Natural killer cell (primary cell): ENCODE results near the gene SECISBP2. TPM values are rescaled to one million over a fixed set of nuclear protein-coding genes. Genes with fewer than 3 reads are reported as not detected.
A peak's percentile ranks its signal among the peaks of the same experiment; 100 is the strongest.

Source experiments
- ATAC-seq, 3 donors: fragments of 150-1000 bp in 2 of 3; fragments of 200-7000 bp in 1 of 3; cut with Tn5 transposase; 1 replicate in 1 of 3; 2 replicates in 2 of 3; pipeline ENCODE4 v1.10.0; 2021; ENCODE audit warnings: mild to moderate bottlenecking in 2 of 3, moderate library complexity in 2 of 3
- DNase-seq, 2 donors: peaks; one replicate each; pipeline versions ENCODE4 v3.0.0 to v3.0.0-alpha.2; 2013 to 2021; ENCODE audit warnings: mixed read lengths in 1 of 2
- H3K27ac ChIP-seq: one replicate; pipeline ENCODE4 v1.5.1; 2013; ENCODE audit warnings: mild to moderate bottlenecking, low read length
- H3K27me3 ChIP-seq: one replicate; pipeline ENCODE4 v1.6.1; 2013; ENCODE audit warnings: low read length; ENCODE audit not compliant: control insufficient read depth, insufficient read depth
- H3K36me3 ChIP-seq: one replicate; pipeline ENCODE4 v1.6.1; 2013; ENCODE audit warnings: low read length; ENCODE audit not compliant: control insufficient read depth, insufficient read depth
- H3K4me1 ChIP-seq: one replicate; pipeline ENCODE4 v1.6.1; 2013; ENCODE audit warnings: low read length; ENCODE audit not compliant: control insufficient read depth, insufficient read depth
- H3K4me3 ChIP-seq: one replicate; pipeline ENCODE4 v1.5.1; 2013; ENCODE audit warnings: low read length
- H3K9me3 ChIP-seq: one replicate; pipeline ENCODE4 v1.6.1; 2013; ENCODE audit warnings: low read length; ENCODE audit not compliant: control insufficient read depth, insufficient read depth
- H3K27ac Mint-ChIP-seq, 2 donors: one replicate each; pipeline ENCODE4 v1.8.0; 2022; ENCODE audit warnings: mild to moderate bottlenecking in 2 of 2, mixed read lengths in 2 of 2, moderate library complexity in 1 of 2
- H3K27me3 Mint-ChIP-seq, 2 donors: one replicate each; pipeline ENCODE4 v1.8.0; 2022; ENCODE audit warnings: low read depth in 2 of 2, mixed read lengths in 2 of 2
- H3K36me3 Mint-ChIP-seq: one replicate; pipeline ENCODE4 v1.8.0; 2022; ENCODE audit warnings: mixed read lengths
- H3K4me1 Mint-ChIP-seq, 2 donors: one replicate each; pipeline ENCODE4 v1.8.0; 2022; ENCODE audit warnings: mixed read lengths in 2 of 2
- H3K4me3 Mint-ChIP-seq: one replicate; pipeline ENCODE4 v1.8.0; 2022; ENCODE audit warnings: mild to moderate bottlenecking, moderate library complexity, mixed read lengths
- H3K9me3 Mint-ChIP-seq, 2 donors: one replicate each; pipeline ENCODE4 v1.8.0; 2022; ENCODE audit warnings: mixed read lengths in 2 of 2
- WGBS: methylation state at CpG from one replicate; pipeline ENCODE4 v1.1.7; 2013; ENCODE audit warnings: missing lambda C conversion rate; ENCODE audit not compliant: insufficient coverage; 5-methylcytosine and 5-hydroxymethylcytosine counted together
- intact Hi-C: fragments of 100-400 bp; cut with micrococcal nuclease; formaldehyde crosslinking; loops from one replicate; pipeline ENCODE4 v1.14.2; 2022
- total RNA-seq, 4 donors: library from RNA; stranded (reverse); fragments of 120-200 nt in 1 of 4; gene quantifications; one replicate each; pipeline versions ENCODE4 v1.2.3 to v1.2.4, GENCODE V29; 2013 to 2022
- TF ChIP-seq, protein P1 (sequence below): fragments of 200-600 bp; IDR thresholded peaks from one replicate; pipeline ENCODE4 v1.8.0; 2022; ENCODE audit warnings: antibody characterized with exemption

The SECISBP2 gene
- total RNA-seq, 3 donors from 2014 or later (not counting 1 experiment from before 2014, with no cell fraction given), result 79.5 to 95.8 (median 88.7) TPM

DNA sequence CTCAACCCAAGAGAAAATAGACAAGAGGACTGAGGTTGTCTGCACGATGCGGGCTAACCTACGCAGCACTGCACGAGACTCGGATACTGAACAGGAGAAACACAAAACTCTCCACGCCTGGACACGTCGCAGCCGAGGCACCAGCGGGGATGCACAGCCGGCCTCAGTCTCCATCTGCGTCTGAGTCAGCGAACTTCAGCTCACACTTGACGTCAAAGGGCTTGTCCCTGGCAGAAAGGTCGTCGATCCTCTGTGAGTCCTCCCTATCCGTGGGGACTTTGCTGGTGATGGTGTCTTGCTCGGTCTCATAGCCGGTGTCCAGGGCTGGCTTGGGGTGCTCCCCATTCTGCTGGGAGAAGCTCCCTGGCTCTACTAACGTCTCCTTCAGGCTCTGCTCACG, 60.2 kb downstream of the SECISBP2 start:
- Mint-ChIP-seq H3K4me1 (peaks cover 40 to 43% of the 10 kb centered on the region in 2 donors), H3K27ac (peak overlapping the region in 1 of 2 donors; percentile 82), H3K9me3 (no peaks in the 10 kb centered on the region), H3K4me3 (no peak overlapping the region), H3K27me3 (no peaks in the 10 kb centered on the region), H3K36me3 (peaks cover 25% of the 10 kb centered on the region)
- peaks cover 63% of the 10 kb centered on the region for H3K36me3 ChIP-seq
- DNase-seq (no peak), ATAC-seq (no peak)
- H3K27me3 ChIP-seq, result no peaks in the 10 kb centered on the region
- no peak overlapping the region for H3K27ac ChIP-seq
- 97% methylated on average over 21 of the region's 21 CpGs for WGBS
- TF ChIP-seq, protein P1, sequence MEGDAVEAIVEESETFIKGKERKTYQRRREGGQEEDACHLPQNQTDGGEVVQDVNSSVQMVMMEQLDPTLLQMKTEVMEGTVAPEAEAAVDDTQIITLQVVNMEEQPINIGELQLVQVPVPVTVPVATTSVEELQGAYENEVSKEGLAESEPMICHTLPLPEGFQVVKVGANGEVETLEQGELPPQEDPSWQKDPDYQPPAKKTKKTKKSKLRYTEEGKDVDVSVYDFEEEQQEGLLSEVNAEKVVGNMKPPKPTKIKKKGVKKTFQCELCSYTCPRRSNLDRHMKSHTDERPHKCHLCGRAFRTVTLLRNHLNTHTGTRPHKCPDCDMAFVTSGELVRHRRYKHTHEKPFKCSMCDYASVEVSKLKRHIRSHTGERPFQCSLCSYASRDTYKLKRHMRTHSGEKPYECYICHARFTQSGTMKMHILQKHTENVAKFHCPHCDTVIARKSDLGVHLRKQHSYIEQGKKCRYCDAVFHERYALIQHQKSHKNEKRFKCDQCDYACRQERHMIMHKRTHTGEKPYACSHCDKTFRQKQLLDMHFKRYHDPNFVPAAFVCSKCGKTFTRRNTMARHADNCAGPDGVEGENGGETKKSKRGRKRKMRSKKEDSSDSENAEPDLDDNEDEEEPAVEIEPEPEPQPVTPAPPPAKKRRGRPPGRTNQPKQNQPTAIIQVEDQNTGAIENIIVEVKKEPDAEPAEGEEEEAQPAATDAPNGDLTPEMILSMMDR, result no peak
- H3K4me3 ChIP-seq, result no peak overlapping the region
- peaks cover 24% of the 10 kb centered on the region for H3K4me1 ChIP-seq
- no peaks in the 10 kb centered on the region for H3K9me3 ChIP-seq
- intact Hi-C loops, result loop anchor here (10.0 kb wide), 1 partner anchor 46 kb away; no protein-coding TSS in a partner anchor

DNA sequence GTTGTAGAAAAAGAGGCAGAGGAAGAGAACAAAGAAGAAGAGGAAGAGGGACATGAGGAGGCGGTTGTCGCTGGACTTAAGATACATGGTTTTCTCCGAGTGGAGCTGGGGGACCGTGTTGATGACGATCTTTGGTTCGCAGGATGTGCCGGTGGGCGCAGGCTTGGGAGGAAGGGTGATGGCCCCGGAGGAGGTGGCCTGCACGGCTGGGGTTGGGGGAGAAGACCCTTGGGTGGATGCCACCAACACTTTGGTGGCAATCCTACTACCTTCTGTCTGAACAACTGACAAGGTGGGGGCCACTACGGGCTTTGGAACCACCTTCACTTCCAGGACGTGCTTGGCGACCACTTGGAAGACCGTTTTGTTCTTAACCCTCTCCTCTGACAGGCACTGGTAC, 60.7 kb downstream of the SECISBP2 start:
- no peak for DNase-seq
- Histone ChIP-seq H3K27ac (no peak overlapping the region), H3K36me3 (peaks cover 68% of the 10 kb centered on the region), H3K4me3 (no peak overlapping the region), H3K9me3 (no peaks in the 10 kb centered on the region), H3K27me3 (no peaks in the 10 kb centered on the region), H3K4me1 (peaks cover 19% of the 10 kb centered on the region)
- H3K27me3 Mint-ChIP-seq, result no peaks in the 10 kb centered on the region
- H3K9me3 Mint-ChIP-seq, result no peaks in the 10 kb centered on the region
- TF ChIP-seq, protein P1, result no peak
- ATAC-seq, result no peak
- H3K36me3 Mint-ChIP-seq, result peaks cover 25% of the 10 kb centered on the region
- intact Hi-C loops, result loop anchor here (10.0 kb wide), 1 partner anchor 46 kb away; no protein-coding TSS in a partner anchor
- peak overlapping the region in 1 of 2 donors; percentile 82 for H3K27ac Mint-ChIP-seq
- H3K4me3 Mint-ChIP-seq, result no peak overlapping the region
- H3K4me1 Mint-ChIP-seq, result peaks cover 35 to 38% of the 10 kb centered on the region in 2 donors
- WGBS, result 94% methylated on average over 14 of the region's 14 CpGs

DNA sequence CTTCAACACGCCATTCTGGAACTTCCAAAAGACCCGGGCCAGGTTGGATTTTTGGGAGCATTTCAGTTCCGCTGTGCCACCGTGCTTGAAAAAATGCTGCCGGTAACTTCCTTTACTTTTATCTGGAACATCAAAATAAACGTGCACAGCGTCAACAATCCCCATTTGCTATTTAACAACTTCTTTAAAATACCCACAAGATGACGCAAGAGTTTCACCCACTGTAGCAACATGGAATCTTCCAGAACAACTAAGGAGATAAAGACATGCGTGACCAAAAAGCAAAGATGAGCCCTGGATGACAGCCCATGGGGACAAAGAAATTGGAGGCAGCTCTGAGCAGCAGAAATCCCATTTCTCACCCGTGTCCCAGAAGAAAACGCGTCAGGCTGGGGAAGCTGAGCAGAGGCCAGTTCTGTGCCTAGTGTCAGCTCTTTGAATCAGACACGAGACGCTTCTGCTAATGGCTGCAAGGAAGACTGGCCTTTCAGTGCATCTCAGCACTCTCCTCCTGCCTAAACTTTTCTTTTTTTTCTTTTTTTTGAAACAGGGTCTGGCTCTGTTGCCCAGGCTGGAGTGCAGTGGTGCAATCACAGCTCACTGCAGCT, 61.3 kb downstream of the SECISBP2 start:
- TF ChIP-seq, protein P1, result no peak
- Histone ChIP-seq H3K9me3 (no peaks in the 10 kb centered on the region), H3K4me1 (peaks cover 13% of the 10 kb centered on the region), H3K4me3 (no peak overlapping the region), H3K36me3 (peaks cover 73% of the 10 kb centered on the region), H3K27ac (no peak overlapping the region), H3K27me3 (no peaks in the 10 kb centered on the region)
- Mint-ChIP-seq H3K9me3 (no peaks in the 10 kb centered on the region), H3K27me3 (no peaks in the 10 kb centered on the region), H3K27ac (peak overlapping the region in 1 of 2 donors; percentile 51), H3K36me3 (peaks cover 25% of the 10 kb centered on the region), H3K4me3 (no peak overlapping the region), H3K4me1 (peaks cover 29 to 32% of the 10 kb centered on the region in 2 donors)
- DNase-seq (peak in 1 of 2 donors; percentile 65), ATAC-seq (peak in 1 of 3 donors; percentile 53)
- WGBS, result 83% methylated on average over 14 of the region's 14 CpGs
- intact Hi-C loops, result loop anchor here (10.0 kb wide), 1 partner anchor 45 kb away; no protein-coding TSS in a partner anchor
